DOHH2 (cell line): ENCODE results near the gene SAMSN1.

ENCODE experiments used
- H3F3A ChIP-seq: fragments of 200-600 bp; sonication (generic), shearing (Covaris generic); 2 replicates; pipeline ENCODE4 v1.6.0; 2016; ENCODE audit warnings: antibody characterized with exemption, mild to moderate bottlenecking; ENCODE audit not compliant: control insufficient read depth, insufficient read depth
- H3K27ac ChIP-seq: fragments of 200-600 bp; sonication (generic); 2 replicates; pipeline ENCODE4 v1.5.1; 2014; ENCODE audit warnings: low read depth, mild to moderate bottlenecking, low read length, moderate library complexity
- H3K27me3 ChIP-seq: fragments of 200-600 bp; sonication (generic); 2 replicates; pipeline ENCODE4 v1.6.1; 2014; ENCODE audit warnings: mild to moderate bottlenecking, low read length, mixed read lengths; ENCODE audit not compliant: control insufficient read depth
- H3K36me3 ChIP-seq: fragments of 200-600 bp; sonication (generic); 2 replicates; pipeline ENCODE4 v1.6.1; 2014; ENCODE audit warnings: mild to moderate bottlenecking, low read length, moderate library complexity, mixed read lengths; ENCODE audit not compliant: control insufficient read depth
- H3K4me1 ChIP-seq: fragments of 200-600 bp; sonication (generic); 2 replicates; pipeline ENCODE4 v1.6.1; 2014; ENCODE audit warnings: mild to moderate bottlenecking, low read length, mixed read lengths; ENCODE audit not compliant: control insufficient read depth
- H3K4me2 ChIP-seq: fragments of 200-600 bp; sonication (generic); 2 replicates; pipeline ENCODE4 v1.6.0; 2014; ENCODE audit warnings: mild to moderate bottlenecking, low read length, moderate library complexity
- H3K4me3 ChIP-seq: fragments of 200-600 bp; sonication (generic); 2 replicates; pipeline ENCODE4 v1.5.1; 2014; ENCODE audit warnings: mild to moderate bottlenecking, low read length, mixed read lengths
- H3K79me2 ChIP-seq: fragments of 200-600 bp; sonication (generic); 2 replicates; pipeline ENCODE4 v1.6.1; 2014; ENCODE audit warnings: mild to moderate bottlenecking, low read length, mixed read lengths; ENCODE audit not compliant: control insufficient read depth
- H3K9me2 ChIP-seq: fragments of 200-600 bp; sonication (generic); replicated peaks from 2 replicates; pipeline ENCODE4 v1.6.1; 2014; ENCODE audit warnings: mild to moderate bottlenecking, low read length, mixed read lengths; ENCODE audit not compliant: control insufficient read depth
- H3K9me3 ChIP-seq: fragments of 200-600 bp; sonication (generic); 2 replicates; pipeline ENCODE4 v1.6.1; 2014; ENCODE audit warnings: antibody characterized with exemption, low read length, mixed read lengths; ENCODE audit not compliant: control insufficient read depth, insufficient read depth
- H4K20me1 ChIP-seq: fragments of 200-600 bp; sonication (generic); 2 replicates; pipeline ENCODE4 v1.6.0; 2014; ENCODE audit warnings: low read depth, mild to moderate bottlenecking, antibody characterized with exemption, low read length, moderate library complexity; ENCODE audit not compliant: control insufficient read depth, insufficient read depth
- EZH2phosphoT487 ChIP-seq: fragments of 200-600 bp; sonication (generic); IDR thresholded peaks from 2 replicates; pipeline ENCODE4 v1.6.1; 2017; ENCODE audit warnings: borderline replicate concordance, mild to moderate bottlenecking, antibody characterized with exemption, low read length, moderate library complexity, mixed read lengths
- TF ChIP-seq, protein P1 (sequence below): fragments of 200-600 bp; sonication (generic); IDR thresholded peaks from one replicate; pipeline ENCODE4 v1.5.1; 2014; ENCODE audit warnings: antibody characterized with exemption, mild to moderate bottlenecking, low read depth, low read length; ENCODE audit not compliant: poor library complexity, severe bottlenecking

SAMSN1 gene

DNA sequence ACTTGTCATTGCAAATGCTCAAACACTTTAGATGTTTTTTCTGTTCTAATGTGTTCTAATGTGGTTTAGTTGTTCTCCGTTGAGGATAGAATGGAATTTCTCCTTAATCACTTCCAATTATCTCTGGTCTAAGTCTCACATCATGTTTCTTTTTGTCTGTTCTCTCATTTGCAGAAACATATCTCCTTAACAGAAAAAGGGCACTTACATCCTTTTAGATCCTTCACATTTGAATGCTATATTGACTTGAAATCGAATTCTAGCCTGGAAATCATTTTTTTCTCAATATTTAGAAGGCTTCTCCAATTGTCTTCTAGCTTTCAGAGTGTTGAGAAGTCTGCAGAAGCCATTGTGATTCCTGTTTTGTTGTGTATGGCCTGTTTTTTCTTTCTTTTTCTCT is 7.3 kb upstream of the SAMSN1 start:
- Histone ChIP-seq H3K4me3 (no peak overlapping the region), H3K27me3 (no peaks in the 10 kb centered on the region), H4K20me1 (no peaks in the 10 kb centered on the region), H3K27ac (no peak overlapping the region), H3K79me2 (no peaks in the 10 kb centered on the region), H3K4me1 (peaks cover 32% of the 10 kb centered on the region), H3K9me3 (no peaks in the 10 kb centered on the region), H3K36me3 (no peaks in the 10 kb centered on the region), H3K4me2 (no peak overlapping the region), H3K9me2 (no peaks in the 10 kb centered on the region), H3F3A (no peaks in the 10 kb centered on the region)
- TF ChIP-seq, protein P1, sequence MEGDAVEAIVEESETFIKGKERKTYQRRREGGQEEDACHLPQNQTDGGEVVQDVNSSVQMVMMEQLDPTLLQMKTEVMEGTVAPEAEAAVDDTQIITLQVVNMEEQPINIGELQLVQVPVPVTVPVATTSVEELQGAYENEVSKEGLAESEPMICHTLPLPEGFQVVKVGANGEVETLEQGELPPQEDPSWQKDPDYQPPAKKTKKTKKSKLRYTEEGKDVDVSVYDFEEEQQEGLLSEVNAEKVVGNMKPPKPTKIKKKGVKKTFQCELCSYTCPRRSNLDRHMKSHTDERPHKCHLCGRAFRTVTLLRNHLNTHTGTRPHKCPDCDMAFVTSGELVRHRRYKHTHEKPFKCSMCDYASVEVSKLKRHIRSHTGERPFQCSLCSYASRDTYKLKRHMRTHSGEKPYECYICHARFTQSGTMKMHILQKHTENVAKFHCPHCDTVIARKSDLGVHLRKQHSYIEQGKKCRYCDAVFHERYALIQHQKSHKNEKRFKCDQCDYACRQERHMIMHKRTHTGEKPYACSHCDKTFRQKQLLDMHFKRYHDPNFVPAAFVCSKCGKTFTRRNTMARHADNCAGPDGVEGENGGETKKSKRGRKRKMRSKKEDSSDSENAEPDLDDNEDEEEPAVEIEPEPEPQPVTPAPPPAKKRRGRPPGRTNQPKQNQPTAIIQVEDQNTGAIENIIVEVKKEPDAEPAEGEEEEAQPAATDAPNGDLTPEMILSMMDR = no peak
- no peak for TF ChIP-seq EZH2phosphoT487

DNA sequence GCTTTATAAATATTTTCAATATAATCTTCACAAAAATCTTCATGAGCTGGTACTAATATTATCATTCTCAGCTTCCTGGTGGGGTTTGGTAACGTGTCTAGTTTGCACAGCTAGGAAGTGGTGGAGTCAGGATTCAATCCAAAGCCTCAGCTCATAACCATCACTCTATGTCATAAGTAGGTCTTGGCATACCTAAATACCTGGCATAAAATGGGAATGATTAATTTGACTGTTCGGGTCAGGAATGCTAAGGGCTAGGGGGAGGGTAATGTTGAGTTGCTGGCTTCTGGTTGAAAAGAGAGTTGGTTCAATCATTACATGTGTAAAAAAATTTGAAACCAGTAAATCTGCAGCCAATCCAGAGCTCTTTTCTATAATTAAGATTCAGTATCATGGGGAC is 5.6 kb upstream of the SAMSN1 start:
- H3K4me2 ChIP-seq = no peak overlapping the region
- H4K20me1 ChIP-seq = no peaks in the 10 kb centered on the region
- H3K4me3 ChIP-seq = no peak overlapping the region
- H3K9me2 ChIP-seq = no peaks in the 10 kb centered on the region
- H3K27me3 ChIP-seq = no peaks in the 10 kb centered on the region
- H3K79me2 ChIP-seq = no peaks in the 10 kb centered on the region
- H3F3A ChIP-seq = no peaks in the 10 kb centered on the region
- no peaks in the 10 kb centered on the region for H3K36me3 ChIP-seq
- H3K4me1 ChIP-seq = peaks cover 21% of the 10 kb centered on the region
- H3K27ac ChIP-seq = no peak overlapping the region
- no peak for TF ChIP-seq EZH2phosphoT487
- TF ChIP-seq, protein P1 = no peak
- no peaks in the 10 kb centered on the region for H3K9me3 ChIP-seq

DNA sequence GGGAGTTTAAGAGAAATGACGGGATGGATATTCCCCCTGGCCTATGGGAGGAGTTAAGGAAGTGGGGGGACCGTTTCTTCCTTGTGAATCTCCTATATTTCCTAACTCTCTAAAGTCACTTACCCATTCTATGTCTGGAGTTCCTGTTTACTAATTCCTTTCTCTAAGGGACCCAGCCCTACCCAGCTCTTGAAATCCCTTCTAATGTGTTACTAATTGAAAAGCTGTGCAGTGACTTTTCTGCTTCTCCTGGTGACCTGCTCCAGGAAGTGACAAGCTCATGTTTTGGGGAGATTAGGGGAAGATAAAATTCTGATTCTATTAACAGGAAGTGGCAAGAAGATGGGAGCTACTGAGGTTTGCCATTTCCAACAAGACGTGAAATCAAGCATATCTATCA is 4.0 kb upstream of the SAMSN1 start:
- H3K4me2 ChIP-seq = no peak overlapping the region
- H4K20me1 ChIP-seq = no peaks in the 10 kb centered on the region
- H3K36me3 ChIP-seq = no peaks in the 10 kb centered on the region
- H3K9me3 ChIP-seq = no peaks in the 10 kb centered on the region
- no peak overlapping the region for H3K4me3 ChIP-seq
- H3K27ac ChIP-seq = no peak overlapping the region
- H3F3A ChIP-seq = no peaks in the 10 kb centered on the region
- no peaks in the 10 kb centered on the region for H3K79me2 ChIP-seq
- H3K27me3 ChIP-seq = no peaks in the 10 kb centered on the region
- no peaks in the 10 kb centered on the region for H3K9me2 ChIP-seq
- no peak for TF ChIP-seq EZH2phosphoT487
- TF ChIP-seq, protein P1 = no peak
- peaks cover 6% of the 10 kb centered on the region; the same call in 1 of the 2 replicates for H3K4me1 ChIP-seq

DNA sequence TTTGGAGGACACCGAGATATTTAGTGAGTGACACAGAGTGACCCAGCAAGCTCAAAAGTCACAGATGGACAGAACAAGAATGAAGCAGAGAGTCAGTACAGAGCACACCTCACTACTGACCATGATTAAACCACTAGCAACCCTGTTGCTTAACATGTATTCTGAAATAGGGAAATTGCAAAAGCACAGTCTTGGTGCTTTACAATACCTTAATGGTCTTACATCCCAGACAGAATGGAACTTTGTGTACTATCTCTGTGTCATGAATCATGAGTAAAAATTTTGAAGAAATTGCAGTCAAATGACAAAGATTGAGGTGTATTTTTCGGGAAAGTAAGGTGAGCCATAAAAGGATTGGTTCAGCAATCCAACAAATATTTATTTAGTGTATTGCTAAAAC is 2.7 kb upstream of the SAMSN1 start:
- H3K4me3 ChIP-seq = no peak overlapping the region
- H3K27me3 ChIP-seq = no peaks in the 10 kb centered on the region
- no peaks in the 10 kb centered on the region for H3K9me3 ChIP-seq
- H3K79me2 ChIP-seq = no peaks in the 10 kb centered on the region
- H3K4me2 ChIP-seq = no peak overlapping the region
- H3K9me2 ChIP-seq = no peaks in the 10 kb centered on the region
- no peak overlapping the region for H3K27ac ChIP-seq
- TF ChIP-seq, protein P1 = no peak
- no peak for TF ChIP-seq EZH2phosphoT487
- no peaks in the 10 kb centered on the region for H4K20me1 ChIP-seq
- H3F3A ChIP-seq = no peaks in the 10 kb centered on the region
- H3K4me1 ChIP-seq = peaks cover 10% of the 10 kb centered on the region; the same call in 1 of the 2 replicates
- no peaks in the 10 kb centered on the region for H3K36me3 ChIP-seq
